BJ (cell line): ENCODE data around the gene ZSCAN20. TPM values are rescaled to one million over a fixed set of nuclear protein-coding genes. Genes with fewer than 3 reads are reported as not detected.

Experiments used
- CTCF ChIA-PET: fragments of 350-600 bp; formaldehyde crosslinking; extraction: SDS; loops from one replicate; lab custom pipeline; 2021; ENCODE audit warnings: antibody characterized with exemption, inconsistent platforms; lab: Yijun Ruan, JAX
- POLR2A ChIA-PET: fragments of 300-600 bp; sonication (Branson Sonifier 250); formaldehyde crosslinking; extraction: SDS; loops from one replicate; lab custom pipeline; 2021; ENCODE audit warnings: antibody characterized with exemption; lab: Charles Lee
- DNase-seq: peaks from one replicate; pipeline ENCODE4 v3.0.0-alpha.2; 2011; ENCODE audit warnings: low read depth
- H3K27me3 ChIP-seq: 2 replicates; pipeline ENCODE4 v1.6.0; 2011; ENCODE audit warnings: low read length; ENCODE audit not compliant: control insufficient read depth, insufficient read depth
- H3K36me3 ChIP-seq: 2 replicates; pipeline ENCODE4 v1.5.1; 2011; ENCODE audit warnings: low read length; ENCODE audit not compliant: control insufficient read depth, insufficient read depth
- H3K4me3 ChIP-seq: 2 replicates; pipeline ENCODE4 v1.5.1; 2011; ENCODE audit warnings: low read depth, mild to moderate bottlenecking, control low read depth, low read length
- polyA plus RNA-seq: library from polyadenylated mRNA; depleted of rRNA; stranded (reverse); fragments of >200 nt; gene quantifications from 2 replicates; pipeline ENCODE4 v1.2.3, GENCODE V29; 2011
- TF ChIP-seq, protein P1 (sequence below): IDR thresholded peaks from 2 replicates; pipeline ENCODE4 v1.5.1; 2011; ENCODE audit warnings: low read depth, mild to moderate bottlenecking, control low read depth, inconsistent platforms, low read length, moderate library complexity; ENCODE audit not compliant: insufficient read depth

ZSCAN20 gene
- polyA plus RNA-seq, 1 experiment, result 3.4 TPM

GRCh38 chr1:33438364-33439160, 33.9 kb upstream of the ZSCAN20 start:
- TF ChIP-seq, protein P1, sequence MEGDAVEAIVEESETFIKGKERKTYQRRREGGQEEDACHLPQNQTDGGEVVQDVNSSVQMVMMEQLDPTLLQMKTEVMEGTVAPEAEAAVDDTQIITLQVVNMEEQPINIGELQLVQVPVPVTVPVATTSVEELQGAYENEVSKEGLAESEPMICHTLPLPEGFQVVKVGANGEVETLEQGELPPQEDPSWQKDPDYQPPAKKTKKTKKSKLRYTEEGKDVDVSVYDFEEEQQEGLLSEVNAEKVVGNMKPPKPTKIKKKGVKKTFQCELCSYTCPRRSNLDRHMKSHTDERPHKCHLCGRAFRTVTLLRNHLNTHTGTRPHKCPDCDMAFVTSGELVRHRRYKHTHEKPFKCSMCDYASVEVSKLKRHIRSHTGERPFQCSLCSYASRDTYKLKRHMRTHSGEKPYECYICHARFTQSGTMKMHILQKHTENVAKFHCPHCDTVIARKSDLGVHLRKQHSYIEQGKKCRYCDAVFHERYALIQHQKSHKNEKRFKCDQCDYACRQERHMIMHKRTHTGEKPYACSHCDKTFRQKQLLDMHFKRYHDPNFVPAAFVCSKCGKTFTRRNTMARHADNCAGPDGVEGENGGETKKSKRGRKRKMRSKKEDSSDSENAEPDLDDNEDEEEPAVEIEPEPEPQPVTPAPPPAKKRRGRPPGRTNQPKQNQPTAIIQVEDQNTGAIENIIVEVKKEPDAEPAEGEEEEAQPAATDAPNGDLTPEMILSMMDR, result no peak
- no peak for DNase-seq
- Histone ChIP-seq H3K4me3 (no peak overlapping the region), H3K27me3 (0 out of 2 replicates have a peak, but pooled peaks cover 1% of the 10 kb centered on the region), H3K36me3 (no peaks in the 10 kb centered on the region)
- POLR2A ChIA-PET, result interaction anchor here (0.5 kb wide), 1 partner anchor 410 kb away, joined by 7 read pairs; no protein-coding TSS in a partner anchor
- CTCF ChIA-PET, result interaction anchor here (1.1 to 4.2 kb wide), 4 partner anchors 8 to 143 kb away, joined by 3 to 20 read pairs (median 6); no protein-coding TSS in a partner anchor

DNA sequence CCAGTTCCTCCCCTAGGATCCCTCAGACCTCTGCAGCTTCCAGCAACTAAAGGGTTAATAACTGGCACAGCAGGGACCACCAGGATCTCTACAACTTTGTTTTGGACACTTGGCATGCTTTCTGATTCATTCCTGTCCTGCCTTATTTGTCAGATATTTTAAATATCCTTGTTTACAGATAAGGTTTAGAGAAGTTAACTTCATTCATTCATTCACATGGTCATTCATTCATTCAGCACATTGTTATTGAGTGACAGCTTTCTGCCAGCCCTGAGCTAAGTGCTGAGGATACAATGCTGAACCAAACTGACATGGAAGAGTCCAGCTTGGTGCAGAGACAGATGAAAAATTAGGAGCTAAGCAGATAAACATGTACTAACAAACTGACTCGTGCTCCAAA, 32.8 kb upstream of the ZSCAN20 start:
- TF ChIP-seq, protein P1, result no peak
- CTCF ChIA-PET, result interaction anchor here (1.1 to 4.2 kb wide), 3 partner anchors 15 to 144 kb away, joined by 5 to 20 read pairs (median 6); no protein-coding TSS in a partner anchor
- DNase-seq, result no peak
- Histone ChIP-seq H3K27me3 (0 out of 2 replicates have a peak, but pooled peaks cover 1% of the 10 kb centered on the region), H3K36me3 (no peaks in the 10 kb centered on the region), H3K4me3 (no peak overlapping the region)
- POLR2A ChIA-PET, result no interaction called here

DNA sequence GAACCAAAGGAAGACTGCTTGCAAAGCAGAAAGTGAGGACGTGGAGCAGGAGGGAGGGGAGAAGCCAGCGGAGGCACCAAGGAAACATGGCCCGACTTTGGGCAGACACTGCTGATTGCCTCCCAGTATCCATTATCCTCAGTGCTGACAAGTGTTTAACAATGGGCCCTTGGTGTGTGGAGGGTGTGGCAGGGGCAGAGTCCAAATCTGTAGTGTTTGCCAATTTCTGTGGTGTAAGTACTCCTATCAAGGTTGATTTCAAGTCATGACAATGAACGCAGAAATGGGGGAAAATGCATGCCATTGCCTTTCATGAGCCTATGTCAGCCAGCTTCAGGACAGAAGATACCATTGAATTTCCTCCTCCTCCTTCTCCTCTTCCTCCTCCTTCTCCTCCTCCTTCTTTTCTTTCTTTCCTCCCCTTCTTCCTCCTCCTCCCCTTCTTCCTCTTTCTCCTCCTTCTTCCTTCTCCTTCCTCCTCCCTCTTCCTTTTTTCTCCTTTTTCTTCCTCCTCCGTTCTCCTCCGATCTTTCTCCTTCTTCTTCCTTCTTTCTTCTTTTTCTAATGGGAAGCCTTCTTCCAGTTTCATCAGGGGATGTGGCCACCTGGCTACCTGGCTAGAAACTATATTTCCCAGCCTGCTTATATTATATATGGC, 31.2 kb upstream of the ZSCAN20 start:
- no peak overlapping the region for H3K4me3 ChIP-seq
- POLR2A ChIA-PET, result no interaction called here
- H3K36me3 ChIP-seq, result no peaks in the 10 kb centered on the region
- no peak for DNase-seq
- 0 out of 2 replicates have a peak, but pooled peaks cover 1% of the 10 kb centered on the region for H3K27me3 ChIP-seq
- TF ChIP-seq, protein P1, result no peak
- CTCF ChIA-PET, result interaction anchor here (0.8 to 4.2 kb wide), 3 partner anchors 13 to 25 kb away, joined by 3 to 20 read pairs (median 14); no protein-coding TSS in a partner anchor

GRCh38 chr1:33442141-33442540, 30.3 kb upstream of the ZSCAN20 start:
- CTCF ChIA-PET, result interaction anchor here (1.5 to 2.0 kb wide), 2 partner anchors 13 to 147 kb away, joined by 3 to 14 read pairs; no protein-coding TSS in a partner anchor
- H3K36me3 ChIP-seq, result no peaks in the 10 kb centered on the region
- H3K27me3 ChIP-seq, result 0 out of 2 replicates have a peak, but pooled peaks cover 1% of the 10 kb centered on the region
- POLR2A ChIA-PET, result no interaction called here
- no peak overlapping the region for H3K4me3 ChIP-seq
- DNase-seq, result no peak
- TF ChIP-seq, protein P1, result no peak
